ENCODE data around the gene DLX1. TPM values are rescaled to one million over a fixed set of nuclear protein-coding genes. Genes with fewer than 3 reads are reported as not detected.

Gene DLX1
- total RNA-seq, 2 experiments from 2014 or later: not detected

GRCh38 chr2:172080641-172081220 is 4.6 kb upstream of the DLX1 start:
- H3K27ac ChIP-seq (ENCODE audit: low read depth in 1 of 2, low read length in 2 of 2): no peak overlapping the region
- intact Hi-C loops (cut with DNase I, micrococcal nuclease): no loop called here
- peaks cover 44% of the 10 kb centered on the region for H3K4me1 ChIP-seq (ENCODE audit: insufficient read depth, low read length)
- H3K36me3 ChIP-seq (ENCODE audit: insufficient read depth, low read length): no peaks in the 10 kb centered on the region
- Mint-ChIP-seq H3K27ac (peak overlapping the region; percentile 10), H3K4me3 (no peak overlapping the region), H3K4me1 (ENCODE audit: low read depth) (peaks cover 48% of the 10 kb centered on the region), H3K36me3 (ENCODE audit: low read depth) (peaks cover 4% of the 10 kb centered on the region), H3K27me3 (peaks cover 90% of the 10 kb centered on the region), H3K9me3 (peaks cover 2% of the 10 kb centered on the region)
- ChIA-PET CTCF (interaction anchor here (1.2 to 1.5 kb wide), 2 partner anchors 21 to 26 kb away, joined by 3 to 4 read pairs; no protein-coding TSS in a partner anchor), POLR2A (interaction anchor here (2.7 to 3.5 kb wide), 2 partner anchors 11 to 22 kb away, joined by 15 to 23 read pairs; partner anchors contain the start of gene DLX2)
- ATAC-seq (ENCODE audit: poor library complexity) (no peak), DNase-seq (peak in 2 of 14 experiments; percentile 5 to 15)
- peaks cover 16 to 55% of the 10 kb centered on the region in 2 experiments for H3K9me3 ChIP-seq (ENCODE audit: control insufficient read depth in 1 of 2, insufficient read depth in 1 of 2, low read length in 2 of 2)
- peaks cover 76 to 79% of the 10 kb centered on the region in 2 experiments for H3K27me3 ChIP-seq (ENCODE audit: control insufficient read depth in 1 of 2, insufficient read depth in 2 of 2, low read length in 2 of 2)
- H3K4me3 ChIP-seq (ENCODE audit: low read length): no peak overlapping the region
- TF ChIP-seq CTCF (IDR thresholded peaks at IDR 0.05): no peak

- peaks cover 16 to 62% of the 10 kb centered on the region in 2 experiments for H3K9me3 ChIP-seq (ENCODE audit: control insufficient read depth in 1 of 2, insufficient read depth in 1 of 2, low read length in 2 of 2)
- CTCF ChIA-PET: interaction anchor here (0.5 to 1.5 kb wide), 3 partner anchors 21 to 1110 kb away, joined by 3 to 4 read pairs (median 3); no protein-coding TSS in a partner anchor
- POLR2A ChIA-PET: interaction anchor here (0.9 to 3.5 kb wide), 3 partner anchors 10 to 21 kb away, joined by 3 to 23 read pairs (median 15); partner anchors contain the start of gene DLX2
- Mint-ChIP-seq H3K9me3 (peaks cover 2% of the 10 kb centered on the region), H3K27ac (peak overlapping the region; percentile 78), H3K4me1 (ENCODE audit: low read depth) (peaks cover 54% of the 10 kb centered on the region), H3K4me3 (peak overlapping the region; percentile 63), H3K27me3 (peaks cover 93% of the 10 kb centered on the region), H3K36me3 (ENCODE audit: low read depth) (peaks cover 4% of the 10 kb centered on the region)
- ATAC-seq (ENCODE audit: poor library complexity) (no peak), DNase-seq (peak in 3 of 14 experiments; percentile 4 to 28 (median 20))
- peaks cover 83 to 85% of the 10 kb centered on the region in 2 experiments for H3K27me3 ChIP-seq (ENCODE audit: control insufficient read depth in 1 of 2, insufficient read depth in 2 of 2, low read length in 2 of 2)
- intact Hi-C loops (cut with DNase I, micrococcal nuclease): no loop called here
- H3K27ac ChIP-seq (ENCODE audit: low read depth in 1 of 2, low read length in 2 of 2): no peak overlapping the region
- no peaks in the 10 kb centered on the region for H3K36me3 ChIP-seq (ENCODE audit: insufficient read depth, low read length)
- no peak overlapping the region for H3K4me3 ChIP-seq (ENCODE audit: low read length)
- TF ChIP-seq CTCF (IDR thresholded peaks at IDR 0.05): no peak
- H3K4me1 ChIP-seq (ENCODE audit: insufficient read depth, low read length): peaks cover 51% of the 10 kb centered on the region
Observed at GRCh38 chr2:172081221-172082022, 3.9 kb upstream of the DLX1 start.

GRCh38 chr2:172082105-172082943 is 3.0 kb upstream of the DLX1 start:
- Mint-ChIP-seq H3K27me3 (peaks cover 96% of the 10 kb centered on the region), H3K9me3 (peaks cover 2% of the 10 kb centered on the region), H3K36me3 (ENCODE audit: low read depth) (peaks cover 4% of the 10 kb centered on the region), H3K4me1 (ENCODE audit: low read depth) (peaks cover 63% of the 10 kb centered on the region), H3K4me3 (peak overlapping the region; percentile 63), H3K27ac (peak overlapping the region; percentile 78)
- Histone ChIP-seq H3K27me3 (ENCODE audit: control insufficient read depth in 1 of 2, insufficient read depth in 2 of 2, low read length in 2 of 2) (peaks cover 92 to 94% of the 10 kb centered on the region in 2 experiments), H3K4me3 (ENCODE audit: low read length) (no peak overlapping the region), H3K36me3 (ENCODE audit: insufficient read depth, low read length) (no peaks in the 10 kb centered on the region), H3K9me3 (ENCODE audit: control insufficient read depth in 1 of 2, insufficient read depth in 1 of 2, low read length in 2 of 2) (peaks cover 16 to 71% of the 10 kb centered on the region in 2 experiments), H3K27ac (ENCODE audit: low read depth in 1 of 2, low read length in 2 of 2) (no peak overlapping the region), H3K4me1 (ENCODE audit: insufficient read depth, low read length) (peaks cover 60% of the 10 kb centered on the region)
- intact Hi-C loops (cut with DNase I, micrococcal nuclease): no loop called here
- ATAC-seq (ENCODE audit: poor library complexity): no peak
- ChIA-PET CTCF (interaction anchor here (0.5 to 1.5 kb wide), 5 partner anchors 20 to 1110 kb away, joined by 3 to 5 read pairs (median 4); no protein-coding TSS in a partner anchor), POLR2A (interaction anchor here (0.6 to 3.5 kb wide), 7 partner anchors 9 to 395 kb away, joined by 3 to 23 read pairs (median 3); partner anchors contain the start of genes DLX2 and DYNC1I2)
- peak in 2 of 14 experiments; percentile 13 to 21 for DNase-seq
- no peak for TF ChIP-seq CTCF (IDR thresholded peaks at IDR 0.05)

Data from CD4-positive, alpha-beta T cell (primary cell).